NCI-H1048 (cell line): ENCODE data around the gene ETNPPL.

Experiments
- DNase-seq: peaks from one replicate; lab custom pipeline; 2025; lab: John Stamatoyannopoulos, UW

The ETNPPL gene

DNA sequence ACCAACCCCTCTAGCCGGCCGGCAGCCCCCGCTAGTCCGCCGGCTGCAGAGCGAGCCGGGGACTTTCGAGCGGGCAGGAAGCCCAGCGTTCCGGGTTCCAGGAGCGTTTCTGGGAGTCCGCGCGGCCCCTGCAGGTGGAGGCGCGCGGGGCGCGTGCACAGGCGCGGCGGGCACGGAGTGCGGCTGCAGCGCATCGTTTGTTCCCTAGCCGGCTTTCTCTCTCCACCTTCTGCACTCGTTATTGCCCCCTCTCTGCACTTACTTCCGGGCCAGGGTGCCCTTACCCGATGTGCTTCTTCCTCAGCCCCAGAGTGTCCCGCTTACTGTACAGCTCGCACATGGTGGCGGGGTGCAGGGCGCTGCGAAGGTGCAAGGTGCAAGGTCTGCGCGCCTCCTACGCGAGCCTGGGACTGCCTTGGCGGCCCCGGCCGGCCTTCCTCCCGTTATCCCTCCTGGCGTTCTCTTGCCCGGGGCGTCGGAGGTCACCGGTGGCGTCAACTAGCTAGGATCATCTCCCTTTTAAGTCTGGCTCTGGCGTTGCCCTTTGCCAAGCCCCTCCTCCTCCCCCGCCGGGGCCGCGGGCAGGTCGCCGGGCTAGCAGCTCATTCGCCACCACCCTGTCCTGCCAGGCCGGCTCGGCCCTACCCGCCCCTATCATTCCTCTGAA lies at the start of gene ETNPPL:
Gene ETNPPL (minus strand): TSS at position 495 of the 667 bp plus-strand sequence. CDS start 155 bp downstream, at position 340.
- no peak for DNase-seq

DNA sequence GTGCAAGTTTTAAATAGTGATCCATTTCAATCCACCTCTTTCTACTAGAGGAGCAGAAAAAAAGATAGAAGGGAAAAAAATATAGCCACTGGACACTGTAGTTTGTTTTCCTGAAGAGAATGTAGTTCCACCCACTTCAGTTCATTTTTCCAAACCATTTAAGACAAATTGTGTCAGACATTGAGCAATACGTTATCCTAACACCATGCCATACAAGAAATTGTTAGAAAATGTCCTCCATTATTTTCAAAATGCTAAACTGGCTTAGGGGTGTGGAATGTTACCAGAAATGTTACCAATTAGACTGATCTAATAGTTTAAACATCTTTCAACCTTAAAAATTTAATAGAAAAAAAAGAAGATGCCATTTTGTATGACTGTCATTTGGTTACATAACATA lies 48.6 kb upstream of the ETNPPL start:
- DNase-seq = no peak

DNA sequence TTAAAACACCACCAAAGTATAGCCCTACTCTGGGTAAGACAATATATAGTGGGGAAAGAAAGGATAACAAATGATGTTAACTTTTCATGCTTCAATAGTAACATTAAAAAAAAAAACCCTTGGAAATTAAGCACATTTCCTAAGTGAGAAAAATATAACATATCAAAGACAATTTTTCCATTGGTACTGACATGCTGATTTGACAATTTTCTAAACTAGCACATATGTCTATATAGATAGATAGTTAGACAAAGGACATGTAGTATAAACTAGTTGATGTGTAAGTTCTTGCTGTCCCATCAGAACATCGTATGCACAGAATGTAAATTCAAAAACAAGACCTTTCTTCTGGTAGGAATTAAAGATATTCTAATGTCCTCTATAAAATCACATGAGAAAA lies 47.2 kb upstream of the ETNPPL start:
- no peak for DNase-seq

DNA sequence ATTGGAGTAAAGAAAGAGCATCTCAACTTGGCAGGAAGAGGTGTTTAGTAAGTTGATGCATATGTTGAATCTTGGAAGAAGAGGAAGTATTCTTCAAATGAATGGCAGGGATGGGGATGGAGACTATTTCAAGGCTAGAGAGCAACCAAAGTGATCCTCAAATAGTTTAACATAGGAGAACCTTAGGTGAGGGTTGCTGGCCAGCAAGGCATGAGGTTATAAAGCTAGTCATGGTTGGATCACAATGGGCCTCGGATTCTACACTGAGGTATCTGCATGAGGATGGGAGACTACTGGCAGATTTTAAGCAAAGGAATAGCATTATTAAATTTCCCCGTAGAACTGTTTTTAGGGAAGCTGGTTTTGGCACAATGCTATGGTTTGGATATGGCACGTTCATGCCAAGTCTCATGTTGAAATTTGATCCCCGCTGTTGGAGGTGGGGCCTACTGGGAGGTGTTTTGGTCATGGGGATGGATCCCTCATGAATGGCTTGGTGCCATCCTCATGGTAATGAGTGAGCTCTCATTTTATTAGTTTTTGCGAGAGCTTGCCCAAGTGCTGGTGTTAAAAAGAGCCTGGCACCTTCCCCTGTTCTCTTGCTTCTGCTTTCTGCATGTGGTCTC lies 41.9 kb upstream of the ETNPPL start:
- no peak for DNase-seq

DNA sequence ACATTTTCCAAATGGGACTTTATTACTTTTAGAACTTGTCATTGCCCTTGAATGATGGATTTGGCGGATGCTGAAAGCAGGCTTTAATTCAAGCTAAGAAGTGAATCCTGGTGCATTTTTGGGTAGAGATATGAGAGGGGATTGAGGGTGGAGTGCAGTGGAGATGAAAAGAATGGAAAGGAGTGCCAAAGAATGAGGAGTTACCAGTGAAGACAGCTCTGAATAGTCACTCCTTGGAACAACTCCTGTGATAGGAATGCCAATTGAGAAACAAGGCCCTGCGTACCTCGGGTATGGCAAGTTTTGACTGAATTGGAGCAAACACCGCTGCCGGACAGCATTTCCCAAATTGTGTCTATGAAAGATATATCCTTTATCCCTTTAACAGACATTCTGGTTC lies 36.5 kb upstream of the ETNPPL start:
- no peak for DNase-seq

DNA sequence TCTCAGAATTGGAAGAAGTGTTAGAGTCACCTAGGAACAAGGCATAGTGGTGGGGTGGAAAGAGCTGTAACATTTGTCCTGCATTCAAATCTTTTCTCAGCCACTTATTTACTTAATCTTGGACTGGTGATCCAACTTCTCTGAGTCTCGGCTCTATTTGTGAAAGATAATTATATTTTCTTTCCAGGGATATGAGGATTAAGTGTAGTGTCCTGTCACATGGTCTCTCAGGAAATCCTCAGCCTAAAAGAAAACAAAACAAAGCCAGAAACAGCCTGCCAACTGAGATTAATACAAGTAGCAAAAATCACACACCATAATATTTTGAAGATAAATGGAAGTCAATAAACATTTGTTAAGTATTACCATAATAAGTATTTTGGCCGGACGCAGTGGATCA lies 33.3 kb upstream of the ETNPPL start:
- DNase-seq = no peak

DNA sequence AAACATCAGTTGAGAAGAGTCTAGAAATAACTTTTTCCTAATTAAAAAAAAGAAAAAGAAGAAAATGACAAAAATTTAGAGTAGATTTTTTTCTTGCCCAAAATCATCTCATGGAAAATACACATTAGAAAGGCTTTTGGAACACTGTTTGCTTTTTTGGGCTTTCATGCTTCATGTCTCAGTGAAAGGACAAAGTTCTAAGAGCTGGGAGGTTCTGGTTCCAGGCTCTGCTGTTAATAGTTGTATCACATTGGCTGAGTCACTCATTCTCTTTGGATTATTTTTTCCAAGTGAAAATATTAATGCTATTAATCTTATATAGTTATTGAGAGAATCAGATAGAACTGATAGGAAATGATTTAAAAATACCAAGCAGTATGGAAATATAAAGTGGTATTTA lies 32.9 kb upstream of the ETNPPL start:
- no peak for DNase-seq

DNA sequence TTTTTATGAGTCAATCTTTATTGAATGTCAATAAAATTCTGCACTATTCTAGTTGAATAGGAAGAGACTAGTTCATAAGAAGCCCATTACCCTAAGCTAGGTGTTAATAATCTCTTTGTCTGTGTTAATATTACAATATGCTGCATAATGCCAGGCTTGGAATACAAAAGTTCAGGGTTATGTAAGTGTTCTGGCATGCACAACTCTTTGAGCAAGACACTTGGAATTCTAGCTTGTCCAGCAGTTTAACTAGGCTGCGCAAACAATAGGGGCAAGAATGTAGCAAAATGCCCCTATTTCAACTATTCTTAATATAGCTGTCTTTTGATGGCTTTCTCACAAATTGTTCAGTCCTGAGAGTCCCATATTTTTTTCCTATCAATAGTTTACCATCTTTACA lies 31.3 kb upstream of the ETNPPL start:
- DNase-seq = no peak

DNA sequence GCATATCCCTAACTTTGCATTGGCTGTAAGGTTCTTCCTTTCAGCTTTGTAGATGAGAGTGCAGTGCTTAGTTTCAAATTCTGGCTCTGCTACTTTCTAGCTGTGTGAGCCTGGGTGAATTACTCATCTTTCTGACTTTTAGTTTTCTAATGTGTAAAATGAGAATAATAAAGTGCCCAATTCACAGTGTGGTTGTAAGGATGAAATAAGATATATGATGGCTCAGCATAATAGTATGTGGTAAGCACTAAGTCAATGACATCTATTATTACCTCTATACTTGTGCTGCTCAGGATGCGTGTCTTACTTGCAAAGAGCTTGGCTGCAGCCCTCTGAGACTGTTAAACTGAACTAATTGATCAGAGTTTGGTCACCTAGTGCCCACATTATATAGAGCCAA lies 30.6 kb upstream of the ETNPPL start:
- no peak for DNase-seq

DNA sequence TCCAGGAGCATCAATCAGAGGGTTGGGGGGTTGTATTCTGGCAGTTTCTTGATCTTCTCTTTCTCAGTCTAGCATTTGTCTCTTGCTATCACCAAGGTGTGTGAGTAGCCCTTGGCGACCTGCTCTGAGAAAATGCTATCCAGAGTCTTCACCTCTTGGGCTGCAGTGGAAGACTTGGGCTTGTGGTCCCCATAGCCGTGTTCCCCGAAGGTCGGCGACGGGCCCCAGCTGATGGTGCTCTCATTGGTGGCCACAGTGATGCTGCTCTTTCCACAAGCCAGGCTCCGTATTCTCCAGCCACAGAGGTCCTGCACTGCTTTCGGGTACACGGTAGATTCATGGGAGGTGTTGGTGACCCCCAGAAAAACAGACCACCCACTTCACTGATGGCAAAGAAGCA lies 25.9 kb upstream of the ETNPPL start:
- DNase-seq = no peak

DNA sequence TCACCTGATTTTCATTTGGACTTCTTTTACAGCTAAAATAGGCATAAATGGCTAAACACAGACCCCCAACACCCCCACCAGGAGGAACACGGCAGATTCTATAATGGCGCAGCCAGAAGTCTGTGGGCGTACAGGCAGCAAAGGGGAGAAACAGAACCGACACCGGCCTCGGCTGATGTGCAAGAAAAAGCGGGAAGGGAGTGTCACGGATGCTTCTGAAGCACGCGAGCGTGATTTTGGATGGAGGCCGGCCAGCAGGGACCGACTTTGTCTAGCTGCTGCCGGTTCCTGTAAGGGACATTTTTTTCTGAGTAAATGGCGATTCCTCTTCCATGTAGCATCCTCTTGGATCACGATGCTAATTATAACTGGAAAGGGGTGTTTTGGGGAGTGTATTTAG lies 24.9 kb upstream of the ETNPPL start:
- no peak for DNase-seq

DNA sequence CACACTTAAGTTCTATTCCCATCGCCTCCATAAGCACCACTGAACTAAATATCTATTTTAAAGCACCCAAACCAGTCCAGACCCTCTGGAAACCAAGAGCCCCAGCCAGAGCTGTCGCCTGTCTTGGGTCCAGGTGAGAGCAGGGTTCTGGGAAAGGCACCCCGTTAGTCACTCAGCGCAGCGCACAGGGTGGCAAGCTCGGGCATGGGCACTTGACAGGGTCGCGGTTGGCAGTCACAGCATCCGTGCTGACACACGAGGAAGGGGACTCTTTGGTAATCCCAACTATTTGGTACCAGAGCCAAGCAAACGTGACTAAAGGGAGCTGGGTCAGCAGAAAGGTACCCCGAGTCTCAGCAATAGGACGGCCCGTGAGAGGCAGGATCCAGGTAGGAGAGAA lies 24.3 kb upstream of the ETNPPL start:
- DNase-seq = no peak

DNA sequence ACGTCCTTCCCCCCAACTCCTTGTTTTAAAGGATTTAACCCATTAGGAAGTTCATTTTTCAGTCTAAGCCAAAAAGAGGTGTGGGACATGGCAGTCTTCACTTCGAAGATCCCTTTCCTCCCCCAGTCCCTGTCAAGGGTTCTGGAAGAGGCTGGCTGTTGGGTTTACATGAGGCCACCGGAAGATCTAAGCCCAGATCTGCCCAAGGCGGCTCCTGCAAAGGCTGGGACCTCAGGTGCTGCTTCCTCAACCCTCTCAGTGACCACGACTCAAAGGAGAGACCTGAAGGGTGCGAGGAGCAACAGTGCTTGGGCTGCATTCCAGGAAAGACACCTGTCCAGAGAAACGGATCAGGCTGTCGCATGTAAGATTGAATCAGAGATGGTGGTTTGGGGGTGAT lies 23.5 kb upstream of the ETNPPL start:
- no peak for DNase-seq

DNA sequence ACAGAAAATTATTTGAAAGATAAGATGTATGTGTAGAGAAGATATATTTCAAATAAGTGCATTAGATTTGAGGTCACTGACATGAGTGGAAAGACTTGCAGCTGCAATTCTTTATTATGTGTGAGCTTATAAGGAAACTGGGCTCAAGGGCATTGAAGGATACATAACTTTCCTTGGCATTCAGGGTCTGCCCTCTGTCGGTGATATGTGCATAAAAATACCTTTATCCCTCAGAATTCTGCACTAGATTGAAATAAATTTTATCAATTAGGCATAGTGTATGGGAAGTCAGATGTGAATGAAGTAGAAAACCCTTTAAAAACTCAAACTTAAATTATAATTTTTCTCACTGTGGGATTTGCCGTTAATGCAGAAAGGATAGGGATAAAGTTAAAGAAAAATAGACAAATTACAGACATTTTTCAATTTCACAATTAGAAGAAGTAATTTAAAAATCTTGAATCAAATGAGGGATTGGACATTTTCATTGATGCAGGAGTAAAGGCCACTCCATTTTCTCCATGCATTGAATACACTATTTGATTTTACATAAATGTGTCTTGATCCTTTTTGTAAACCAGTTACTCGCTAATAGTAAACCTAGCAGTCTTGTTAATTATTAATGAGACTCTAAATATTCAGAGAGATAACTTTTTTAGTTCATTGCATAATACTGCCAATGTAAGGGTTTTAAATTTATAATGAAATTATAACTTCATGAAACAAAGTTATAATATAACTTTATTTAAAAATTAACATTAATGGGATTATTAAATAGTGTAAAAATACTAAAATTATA lies 21.0 kb upstream of the ETNPPL start:
- DNase-seq = no peak

DNA sequence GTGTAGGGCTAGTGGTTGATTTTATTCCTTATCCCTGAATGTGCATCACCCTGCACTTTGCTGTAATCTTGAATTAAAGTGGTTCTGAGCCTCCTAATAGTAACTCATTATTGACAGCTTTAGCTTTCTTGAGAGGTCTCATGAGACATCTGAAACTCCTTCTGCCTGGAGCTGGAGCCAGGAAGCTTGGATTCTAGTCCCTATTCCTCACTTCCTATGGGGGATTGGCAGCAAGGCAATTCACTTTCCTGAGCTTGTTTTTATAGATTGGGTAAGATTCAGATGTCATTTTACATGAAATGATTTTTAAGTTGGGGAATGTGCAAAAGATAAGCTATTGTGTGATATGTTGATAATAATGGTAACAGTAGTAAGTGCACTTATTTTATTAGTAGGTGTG lies 17.1 kb upstream of the ETNPPL start:
- DNase-seq = no peak

DNA sequence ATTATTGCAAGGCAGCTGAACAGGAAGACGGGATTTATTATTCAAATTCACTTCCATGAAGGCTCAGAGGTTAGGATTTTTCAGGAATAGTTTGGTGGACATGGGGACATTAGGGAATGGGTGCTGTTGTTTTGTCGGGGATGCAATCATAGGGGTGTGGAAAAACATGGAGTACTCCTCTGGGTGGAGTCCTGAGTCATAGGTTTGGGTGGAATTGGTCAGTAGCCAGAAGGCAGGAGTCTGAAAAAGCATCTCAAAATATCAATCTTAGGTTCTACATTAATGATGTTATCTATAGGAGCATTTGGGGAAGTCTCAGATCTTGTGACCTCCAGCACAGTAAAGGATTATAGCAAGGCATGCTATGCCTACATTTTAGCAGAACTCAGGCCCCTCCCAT lies 14.5 kb upstream of the ETNPPL start:
- no peak for DNase-seq

DNA sequence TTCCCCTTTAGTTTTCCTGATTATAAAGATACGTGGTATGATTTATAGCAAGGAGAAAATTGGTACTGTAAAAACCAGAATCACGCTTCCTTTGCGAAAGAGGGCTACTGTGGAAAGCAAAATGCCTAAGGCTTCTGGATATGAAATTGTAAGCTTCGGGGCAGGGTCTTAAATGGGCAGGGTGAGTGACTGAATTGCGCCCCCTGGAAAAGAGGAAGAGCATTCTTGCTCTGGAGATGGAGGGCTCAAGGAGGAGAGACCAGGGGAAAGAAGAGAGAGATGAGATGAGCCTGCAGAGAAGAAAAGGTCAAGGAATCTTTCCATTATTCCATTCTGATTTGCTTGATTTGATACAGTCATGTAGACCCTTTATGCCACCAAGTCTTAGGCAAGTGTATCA lies 13.1 kb upstream of the ETNPPL start:
- DNase-seq = no peak

DNA sequence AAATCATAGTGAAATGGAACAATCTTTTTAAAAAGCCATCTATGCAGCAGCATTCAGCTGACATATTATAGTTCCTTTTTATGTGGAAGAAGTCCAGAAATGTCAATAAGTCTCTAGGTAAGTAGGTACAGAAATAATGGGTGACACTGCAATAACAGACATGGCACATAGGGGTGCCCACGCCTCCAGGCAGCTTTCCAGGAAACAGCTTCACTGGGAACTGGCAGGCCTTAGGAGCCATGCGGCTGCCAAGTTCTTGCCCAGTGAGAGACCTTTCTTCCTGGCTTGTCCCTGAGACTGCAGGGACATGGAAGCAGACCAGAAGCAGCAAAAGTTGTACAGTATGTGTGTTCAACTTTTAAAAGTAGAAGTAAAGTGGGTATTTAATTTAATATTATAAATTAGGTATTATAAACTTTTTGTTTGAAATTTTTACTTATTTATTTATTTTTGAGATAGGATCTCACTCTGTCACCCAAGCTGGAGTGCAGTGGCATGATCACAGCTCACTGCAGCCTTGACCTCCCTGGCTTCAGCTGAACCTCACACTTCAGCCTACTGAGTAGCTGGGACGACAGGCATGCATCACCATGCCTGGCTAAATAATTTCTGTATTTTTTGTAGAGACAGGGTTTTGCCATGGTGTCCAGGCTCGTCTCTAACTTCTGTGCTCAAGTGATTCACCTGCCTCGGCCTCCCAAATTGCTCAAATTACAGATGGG lies 12.1 kb upstream of the ETNPPL start:
- no peak for DNase-seq

DNA sequence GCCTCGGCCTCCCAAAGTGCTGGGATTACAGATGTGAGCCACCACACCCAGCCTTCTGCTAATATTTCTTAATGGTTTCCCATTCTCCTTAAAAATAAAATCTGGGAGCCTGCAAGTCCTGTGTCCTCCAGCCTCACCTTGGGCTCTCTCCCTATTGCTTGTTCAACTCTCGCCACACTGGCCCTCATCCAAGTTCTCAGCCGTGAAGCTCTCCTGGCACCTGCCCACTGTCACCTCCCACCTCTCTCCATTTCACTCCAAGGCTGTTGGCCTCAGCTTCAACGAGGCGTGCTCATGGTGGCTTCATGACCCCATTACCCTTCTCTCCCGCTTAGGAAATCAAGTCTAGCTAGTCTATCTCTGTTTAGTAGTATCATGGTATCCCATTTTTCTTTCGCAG lies 9.5 kb upstream of the ETNPPL start:
- DNase-seq = no peak

DNA sequence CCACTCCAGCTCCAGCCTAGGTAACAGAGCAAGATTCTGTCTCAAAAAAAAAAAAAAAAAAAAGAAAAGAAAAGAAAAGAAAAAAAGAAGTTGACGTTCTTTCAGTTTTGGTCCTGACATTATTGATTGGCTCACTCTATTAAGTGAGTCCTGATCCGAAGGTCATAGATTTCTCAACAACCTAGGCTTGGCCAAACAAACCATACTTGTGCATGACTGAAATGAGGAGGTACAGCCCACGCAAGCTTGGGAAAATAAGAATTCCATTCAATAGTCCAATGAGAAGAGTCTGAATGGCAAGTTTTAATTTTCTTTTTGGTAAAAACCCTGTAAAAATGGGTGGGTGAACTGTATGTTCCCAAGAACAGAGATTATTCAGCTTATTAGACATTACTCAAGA lies 3.2 kb upstream of the ETNPPL start:
- DNase-seq = no peak

DNA sequence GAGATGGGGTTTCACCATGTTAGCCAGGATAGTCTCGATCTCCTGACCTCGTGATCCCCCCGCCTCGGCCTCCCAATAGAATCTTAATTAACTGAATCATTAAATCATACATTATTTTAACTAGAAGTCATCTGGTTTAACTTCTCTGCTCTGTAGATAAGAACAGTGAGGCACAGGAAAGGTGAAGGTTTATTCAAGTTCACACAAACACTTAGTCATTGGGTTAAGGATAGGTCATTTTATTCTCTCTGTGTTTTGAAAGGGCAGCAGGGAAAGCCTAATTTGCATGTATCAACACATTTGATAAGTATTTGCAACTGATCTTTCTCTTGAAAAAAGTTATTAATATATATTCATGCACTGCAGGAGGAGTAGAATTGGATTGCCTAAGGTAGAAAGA lies 1.1 kb upstream of the ETNPPL start:
- DNase-seq = no peak

DNA sequence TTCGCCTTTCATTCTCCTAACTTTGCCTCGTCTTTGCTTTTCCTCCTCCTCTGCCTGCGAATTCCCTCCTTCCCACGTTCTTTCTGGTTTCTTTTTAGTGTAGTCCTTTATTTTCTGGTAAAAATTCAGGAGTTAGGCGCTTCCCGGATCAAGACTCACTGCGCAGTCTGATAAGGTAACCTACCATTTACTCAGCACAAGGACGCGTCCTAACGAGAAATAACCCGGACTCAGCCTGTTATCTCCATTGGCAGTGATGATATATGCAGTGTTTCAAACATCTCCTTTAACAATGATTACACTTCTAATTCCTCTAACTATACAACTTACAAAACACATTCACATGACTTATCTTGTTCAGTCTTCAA lies 357 bp upstream of the ETNPPL start:
- DNase-seq = no peak

DNA sequence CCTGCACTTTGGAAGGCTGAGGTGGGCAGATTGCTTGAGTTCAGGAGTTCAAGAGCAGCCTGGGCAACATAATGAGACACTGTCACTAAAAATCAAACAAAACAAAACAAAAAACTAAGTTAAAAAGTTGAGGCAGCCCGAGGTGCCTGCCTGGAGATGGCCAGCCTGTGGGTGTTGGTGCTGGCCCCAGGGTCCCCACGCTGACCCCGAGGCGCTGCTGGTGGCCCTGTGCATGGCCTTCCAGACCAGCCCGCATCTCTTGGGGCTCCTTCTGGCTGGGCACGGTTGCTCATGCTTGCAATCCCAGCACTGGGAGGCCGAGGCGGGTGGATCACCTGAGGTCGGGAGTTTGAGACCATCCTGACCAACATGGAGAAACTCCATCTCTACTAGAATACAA lies 4.4 kb downstream of the ETNPPL start:
- no peak for DNase-seq
